PC-9 (cell line): ENCODE data around the gene TMEM161B. TPM values are rescaled to one million over a fixed set of nuclear protein-coding genes. Genes with fewer than 3 reads are reported as not detected.
"Not testable (repeated sequence)": the region's sequence is repeated elsewhere in the genome, so short reads cannot be mapped to it uniquely, and the experiment has no call there.

Experiments used
- BruUV-seq: library from RNA; stranded (reverse); fragments of 400-500 nt; replicated peaks from 2 replicates; lab custom pipeline; 2021; lab: Mats Ljungman, UMichigan
- CTCF ChIA-PET: fragments of 300-600 bp; sonication (Branson Sonifier 250); formaldehyde crosslinking; loops from one replicate; lab custom pipeline; 2022; ENCODE audit warnings: antibody characterized with exemption; lab: Charles Lee
- POLR2A ChIA-PET: fragments of 300-600 bp; sonication (Branson Sonifier 250); formaldehyde crosslinking; loops from one replicate; lab custom pipeline; 2022; ENCODE audit warnings: antibody characterized with exemption; ENCODE audit not compliant: unreplicated experiment; lab: Charles Lee
- DNase-seq, 2 experiments: peaks; one replicate each; pipeline versions ENCODE4 v3.0.0 to v3.0.0-alpha.2; 2015 to 2022; ENCODE audit warnings: mixed read lengths in 1 of 2
- H2AFZ ChIP-seq: fragments of 200-600 bp; sonication (generic); 2 replicates; pipeline ENCODE4 v1.8.1; 2017; ENCODE audit warnings: antibody characterized with exemption
- H3F3A ChIP-seq: fragments of 200-600 bp; sonication (generic); 2 replicates; pipeline ENCODE4 v1.8.1; 2017; ENCODE audit warnings: antibody characterized with exemption, mild to moderate bottlenecking, low read depth; ENCODE audit not compliant: insufficient read depth
- H3K27ac ChIP-seq: fragments of 200-600 bp; sonication (generic); 2 replicates; pipeline ENCODE4 v1.6.1; 2016; ENCODE audit warnings: mixed run types
- H3K27me3 ChIP-seq: fragments of 200-600 bp; sonication (generic); 2 replicates; pipeline ENCODE4 v1.6.1; 2016; ENCODE audit warnings: low read depth, mixed run types; ENCODE audit not compliant: insufficient read depth
- H3K36me3 ChIP-seq: fragments of 200-600 bp; sonication (generic); 2 replicates; pipeline ENCODE4 v1.6.1; 2016; ENCODE audit warnings: low read depth, mixed run types
- H3K4me1 ChIP-seq: fragments of 200-600 bp; sonication (generic); replicated peaks from 2 replicates; pipeline ENCODE4 v1.6.1; 2016; ENCODE audit warnings: mixed run types; ENCODE audit not compliant: insufficient read depth
- H3K4me2 ChIP-seq: fragments of 200-600 bp; sonication (generic); 2 replicates; pipeline ENCODE4 v1.6.1; 2017; ENCODE audit warnings: mixed run types
- H3K4me3 ChIP-seq: fragments of 200-600 bp; sonication (generic); 2 replicates; pipeline ENCODE4 v1.6.1; 2016; ENCODE audit warnings: mixed run types
- H3K79me2 ChIP-seq: fragments of 200-600 bp; sonication (generic); 2 replicates; pipeline ENCODE4 v1.6.1; 2017; ENCODE audit warnings: low read depth, mixed run types
- H3K9me2 ChIP-seq: fragments of 200-600 bp; sonication (generic); 2 replicates; pipeline ENCODE4 v1.8.1; 2017; ENCODE audit warnings: mild to moderate bottlenecking; ENCODE audit not compliant: insufficient read depth
- H3K9me3 ChIP-seq: fragments of 200-600 bp; sonication (generic); 2 replicates; pipeline ENCODE4 v1.8.1; 2016; ENCODE audit warnings: low read depth; ENCODE audit not compliant: insufficient read depth
- H4K20me1 ChIP-seq: fragments of 200-600 bp; sonication (generic); 2 replicates; pipeline ENCODE4 v1.8.1; 2017; ENCODE audit not compliant: insufficient read depth
- EZH2 ChIP-seq: fragments of 200-600 bp; sonication (generic); IDR thresholded peaks from 2 replicates; pipeline ENCODE4 v1.8.0; 2017; ENCODE audit warnings: antibody characterized with exemption, low read depth
- intact Hi-C: fragments of 100-400 bp; cut with micrococcal nuclease; formaldehyde crosslinking; loops from one replicate; pipeline ENCODE4 v1.10.0; 2022; ENCODE audit not compliant: unreplicated experiment
- total RNA-seq: library from RNA; stranded (reverse); gene quantifications from 2 replicates; pipeline ENCODE4 v1.2.3, GENCODE V29; 2021
- TF ChIP-seq, protein P1 (sequence below): fragments of 200-600 bp; sonication (generic); conservative IDR thresholded peaks from 2 replicates; pipeline ENCODE4 v1.6.1; 2017; ENCODE audit warnings: mixed run types, antibody characterized with exemption, mild to moderate bottlenecking, moderate library complexity

TMEM161B gene
- total RNA-seq, 1 experiment from 2014 or later = 24.8 TPM

DNA sequence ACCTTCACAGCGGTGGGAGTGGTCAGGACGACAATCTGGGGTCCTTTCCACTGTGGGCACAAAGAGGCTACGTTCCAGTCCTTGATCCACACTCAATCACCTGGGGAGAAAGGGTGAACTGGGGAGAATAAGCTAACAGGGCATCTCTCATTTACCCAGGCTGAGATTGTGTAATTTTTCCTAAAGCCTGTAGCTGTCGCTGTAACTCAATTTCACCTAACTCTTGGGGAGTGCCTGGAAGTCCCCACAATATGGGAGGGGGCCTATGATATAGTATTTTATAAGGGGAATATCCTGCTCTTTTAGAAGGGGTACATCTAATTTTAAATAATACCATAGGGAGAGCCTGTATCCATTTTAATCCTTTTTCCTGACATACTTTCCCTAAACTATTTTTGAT lies 79.2 kb downstream of the TMEM161B start:
- H3K4me3 ChIP-seq = peak overlapping the region; percentile 57
- DNase-seq, intact Hi-C loops, H3K27me3 ChIP-seq, BruUV-seq, POLR2A ChIA-PET, H4K20me1 ChIP-seq, H3K79me2 ChIP-seq, H3K36me3 ChIP-seq, H3K9me2 ChIP-seq: not testable (repeated sequence)
- peak overlapping the region; percentile 74 for H2AFZ ChIP-seq
- peak overlapping the region; percentile 89 for H3K4me2 ChIP-seq
- CTCF ChIA-PET = interaction anchor here (1.7 kb wide), 1 partner anchor 408 kb away, joined by 9 read pairs; no protein-coding TSS in a partner anchor
- TF ChIP-seq, protein P1, sequence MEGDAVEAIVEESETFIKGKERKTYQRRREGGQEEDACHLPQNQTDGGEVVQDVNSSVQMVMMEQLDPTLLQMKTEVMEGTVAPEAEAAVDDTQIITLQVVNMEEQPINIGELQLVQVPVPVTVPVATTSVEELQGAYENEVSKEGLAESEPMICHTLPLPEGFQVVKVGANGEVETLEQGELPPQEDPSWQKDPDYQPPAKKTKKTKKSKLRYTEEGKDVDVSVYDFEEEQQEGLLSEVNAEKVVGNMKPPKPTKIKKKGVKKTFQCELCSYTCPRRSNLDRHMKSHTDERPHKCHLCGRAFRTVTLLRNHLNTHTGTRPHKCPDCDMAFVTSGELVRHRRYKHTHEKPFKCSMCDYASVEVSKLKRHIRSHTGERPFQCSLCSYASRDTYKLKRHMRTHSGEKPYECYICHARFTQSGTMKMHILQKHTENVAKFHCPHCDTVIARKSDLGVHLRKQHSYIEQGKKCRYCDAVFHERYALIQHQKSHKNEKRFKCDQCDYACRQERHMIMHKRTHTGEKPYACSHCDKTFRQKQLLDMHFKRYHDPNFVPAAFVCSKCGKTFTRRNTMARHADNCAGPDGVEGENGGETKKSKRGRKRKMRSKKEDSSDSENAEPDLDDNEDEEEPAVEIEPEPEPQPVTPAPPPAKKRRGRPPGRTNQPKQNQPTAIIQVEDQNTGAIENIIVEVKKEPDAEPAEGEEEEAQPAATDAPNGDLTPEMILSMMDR = peak; percentile 41
- H3F3A ChIP-seq = peaks cover 22% of the 10 kb centered on the region
- peaks cover 20% of the 10 kb centered on the region for H3K9me3 ChIP-seq
- H3K4me1 ChIP-seq = peaks cover 12% of the 10 kb centered on the region
- peak overlapping the region; percentile 80 for H3K27ac ChIP-seq

DNA sequence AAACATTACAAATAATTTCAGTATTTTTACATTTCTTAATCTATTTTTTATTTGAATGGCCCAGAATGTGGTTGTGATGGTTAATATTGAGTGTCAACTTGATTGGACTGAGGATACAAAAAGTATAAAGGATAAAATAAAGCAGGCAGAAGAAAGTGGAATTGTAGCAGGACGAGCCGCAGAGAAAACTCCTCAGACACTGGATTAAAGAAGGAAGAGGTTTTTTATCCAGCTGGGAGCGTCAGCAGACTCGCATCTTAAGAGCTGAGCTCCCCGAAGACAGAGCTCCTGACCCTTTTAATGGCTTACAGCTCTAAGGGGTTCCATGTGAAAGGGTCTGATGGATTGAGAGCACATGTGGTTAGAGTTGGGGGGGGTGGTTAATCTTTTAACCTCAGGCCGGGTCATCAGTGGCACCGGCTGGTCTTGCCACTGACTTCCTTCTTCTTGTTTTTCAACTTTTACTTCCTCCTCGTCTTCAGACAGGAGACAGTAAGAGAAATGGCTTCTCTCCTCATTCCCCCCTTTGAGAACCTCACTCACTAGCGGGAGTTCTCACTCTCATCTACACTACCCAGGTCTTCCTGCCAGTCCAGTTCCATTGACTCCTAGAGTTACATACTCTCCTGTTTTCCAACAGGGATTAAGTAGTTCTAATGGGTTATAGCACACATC lies 80.0 kb downstream of the TMEM161B start:
- no peak overlapping the region for H2AFZ ChIP-seq
- no peak overlapping the region for H3K4me2 ChIP-seq

DNA sequence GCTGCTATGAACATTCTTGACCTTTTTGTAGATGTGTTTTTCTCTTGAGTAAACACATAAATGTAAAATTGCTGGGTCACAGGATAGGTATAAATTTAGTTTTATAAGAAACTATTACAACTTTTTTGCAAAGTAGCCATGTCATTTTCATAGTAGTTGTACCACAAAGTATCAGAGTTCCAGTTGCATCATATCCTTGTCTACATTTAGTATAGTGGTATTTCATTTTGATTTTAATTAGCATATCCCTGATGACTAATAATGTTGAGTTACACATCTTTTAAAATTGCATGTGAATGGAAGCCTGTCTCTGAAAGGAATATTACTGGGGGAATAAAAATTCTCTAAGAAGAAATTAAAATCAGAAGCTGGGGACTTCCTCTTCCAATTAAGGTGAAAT lies 85.4 kb downstream of the TMEM161B start:
- Histone ChIP-seq H3K4me3 (no peak overlapping the region), H3K27me3 (no peaks in the 10 kb centered on the region), H3K79me2 (no peaks in the 10 kb centered on the region), H3K4me2 (no peak overlapping the region), H3K9me2 (no peaks in the 10 kb centered on the region), H3K27ac (no peak overlapping the region), H3K4me1 (no peaks in the 10 kb centered on the region), H2AFZ (no peak overlapping the region), H3F3A (no peaks in the 10 kb centered on the region), H3K9me3 (peaks cover 14% of the 10 kb centered on the region; the same call in 1 of the 2 replicates), H4K20me1 (no peaks in the 10 kb centered on the region), H3K36me3 (no peaks in the 10 kb centered on the region; the same call in 1 of the 2 replicates)
- CTCF ChIA-PET = no interaction called here
- intact Hi-C loops = no loop called here
- TF ChIP-seq, protein P1 = no peak
- no peak for TF ChIP-seq EZH2
- POLR2A ChIA-PET = no interaction called here
- BruUV-seq = no TSS peak
- no peak for DNase-seq

More for the DNA sequence above, 80.0 kb downstream of the TMEM161B start:
- Histone ChIP-seq H3K4me1 (peaks cover 12% of the 10 kb centered on the region), H3K4me3 (no peak overlapping the region), H3F3A (peaks cover 22% of the 10 kb centered on the region), H3K36me3 (peaks cover 1% of the 10 kb centered on the region; the same call in 1 of the 2 replicates), H3K27ac (no peak overlapping the region), H4K20me1 (no peaks in the 10 kb centered on the region), H3K27me3 (no peaks in the 10 kb centered on the region), H3K9me2 (no peaks in the 10 kb centered on the region), H3K79me2 (no peaks in the 10 kb centered on the region), H3K9me3 (peaks cover 20% of the 10 kb centered on the region)
- TF ChIP-seq, protein P1 = no peak
- TF ChIP-seq EZH2 = no peak
- ChIA-PET CTCF (no interaction called here), POLR2A (no interaction called here)
- BruUV-seq = no TSS peak
- DNase-seq = no peak
- intact Hi-C loops = no loop called here

DNA sequence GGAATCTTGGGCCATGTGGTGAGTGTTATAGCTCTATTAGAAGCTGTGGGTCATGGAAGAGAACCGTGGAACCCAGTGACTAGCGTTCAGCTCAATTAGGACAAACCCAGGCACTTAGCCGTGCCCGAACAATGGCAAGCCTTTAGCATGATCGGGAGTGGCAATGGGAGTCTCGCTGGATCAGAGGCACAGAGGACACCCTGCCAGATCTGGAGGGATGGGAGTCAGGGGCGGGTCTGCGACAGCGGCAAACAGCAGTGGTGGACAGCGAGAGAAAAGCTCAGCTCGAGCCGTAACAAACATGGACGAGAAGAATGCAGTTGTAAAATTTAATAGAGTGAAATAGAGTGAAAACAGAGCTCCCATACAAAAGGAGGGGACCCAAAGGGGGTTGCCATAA lies 91.2 kb downstream of the TMEM161B start:
- H4K20me1 ChIP-seq, H3K9me2 ChIP-seq, H3K4me2 ChIP-seq, H3K4me1 ChIP-seq, H3K4me3 ChIP-seq, H3K9me3 ChIP-seq, POLR2A ChIA-PET, H2AFZ ChIP-seq, BruUV-seq, H3K27me3 ChIP-seq, DNase-seq, intact Hi-C loops, H3K79me2 ChIP-seq, H3F3A ChIP-seq, H3K36me3 ChIP-seq, H3K27ac ChIP-seq: not testable (repeated sequence)
- CTCF ChIA-PET = interaction anchor here (0.6 kb wide), 1 partner anchor 68 kb away, joined by 3 read pairs; no protein-coding TSS in a partner anchor
